HG03460 (cell line): ENCODE results near the gene PEMT.

ENCODE experiments used
- ATAC-seq: cut with Tn5 transposase; IDR thresholded peaks from one replicate; pipeline ENCODE4 v1.9.1; 2021; ENCODE audit not compliant: unreplicated experiment

The PEMT gene

GRCh38 chr17:17460038-17460437 is 131.5 kb downstream of the PEMT start:
- no peak for ATAC-seq

- ATAC-seq, result no peak
Measured at GRCh38 chr17:17457680-17458079, 133.8 kb downstream of the PEMT start.

GRCh38 chr17:17456251-17456650 is 135.3 kb downstream of the PEMT start:
- no peak for ATAC-seq
